K562 (cell line): ENCODE data around the gene NPDC1. TPM values are rescaled to one million over a fixed set of nuclear protein-coding genes. Genes with fewer than 3 reads are reported as not detected.

Source experiments
- ARNT ChIP-seq, 2 experiments: fragments of 450-650 bp; IDR thresholded peaks; 2 replicates each; pipeline ENCODE4 v1.6.1; 2016; ENCODE audit warnings: mild to moderate bottlenecking in 1 of 2
- BHLHE40 ChIP-seq: IDR thresholded peaks from 2 replicates; pipeline ENCODE4 v1.6.1; 2011; ENCODE audit warnings: low read length, improper control_type of control experiment
- IFI16 ChIP-seq: fragments of 250-450 bp; sonication (Bioruptor Pico); IDR thresholded peaks from 2 replicates; pipeline ENCODE4 v2.1.2; 2022; ENCODE audit warnings: mild to moderate bottlenecking, inconsistent platforms
- ILF3 ChIP-seq: fragments of 450-650 bp; IDR thresholded peaks from 2 replicates; pipeline ENCODE4 v1.6.1; 2018; ENCODE audit warnings: antibody characterized with exemption, mild to moderate bottlenecking, moderate library complexity, borderline replicate concordance
- MITF ChIP-seq: IDR thresholded peaks from 2 replicates; pipeline ENCODE4 v1.6.1; 2014; ENCODE audit warnings: antibody characterized with exemption
- MLLT1 ChIP-seq, 2 experiments: fragments of 450-650 bp; IDR thresholded peaks; 2 replicates each; pipeline ENCODE4 v1.6.1; 2016
- NFIC ChIP-seq: fragments of 450-650 bp; IDR thresholded peaks from 2 replicates; pipeline ENCODE4 v1.6.1; 2017; ENCODE audit warnings: mild to moderate bottlenecking, inconsistent platforms
- PBX2 ChIP-seq, 2 experiments: IDR thresholded peaks in 1 of 2; conservative IDR thresholded peaks in 1 of 2; 2 replicates each; pipeline ENCODE4 v1.6.1; 2016; ENCODE audit warnings: low read depth in 2 of 2, mild to moderate bottlenecking in 1 of 2, missing compliant biosample characterization in 1 of 2, missing genetic modification characterization in 1 of 2, moderate library complexity in 1 of 2
- RBM17 ChIP-seq: fragments of 200-400 bp; formaldehyde crosslinking; IDR thresholded peaks from 2 replicates; pipeline ENCODE4 v1.6.1; 2017; ENCODE audit warnings: low read depth, mild to moderate bottlenecking, low read length, borderline replicate concordance
- REST ChIP-seq, 2 experiments: fragments of 450-650 bp; formaldehyde crosslinking in 1 of 2; IDR thresholded peaks; 2 replicates each; pipeline versions ENCODE4 v1.4.0 to v1.6.1; 2014 to 2020; ENCODE audit warnings: mild to moderate bottlenecking in 2 of 2, borderline replicate concordance in 1 of 2, low read depth in 1 of 2
- ZNF347 ChIP-seq: fragments of 450-650 bp; formaldehyde crosslinking; IDR thresholded peaks from 2 replicates; pipeline ENCODE4 v1.4.0; 2020; ENCODE audit warnings: low read depth, mild to moderate bottlenecking, moderate library complexity
- ZNF589 ChIP-seq: fragments of 200-800 bp; sonication (Bioruptor generic); IDR thresholded peaks from 2 replicates; pipeline ENCODE4 v1.6.1; 2016; ENCODE audit warnings: low read depth, missing genetic modification characterization, missing compliant biosample characterization
- ZNF668 ChIP-seq: fragments of 250-450 bp; sonication (Bioruptor Pico); IDR thresholded peaks from 2 replicates; pipeline ENCODE4 v1.8.0; 2022; ENCODE audit warnings: mild to moderate bottlenecking, inconsistent platforms
- polyA plus RNA-seq, 8 experiments: library from polyadenylated mRNA; depleted of rRNA in 4 of 8; stranded (reverse) in 5 of 8; unstranded in 3 of 8; fragments of >200 nt; fragmentation: Nextera tagmentation in 2 of 8; fragmentation: Illumina TruSeq in 1 of 8; extraction: Ambion mirVana in 2 of 8; extraction: Trizol in 1 of 8; gene quantifications; 2 replicates each; pipeline versions ENCODE4 v1.2.1 to v1.2.3, GENCODE V29; 2011 to 2014; ENCODE audit warnings: inconsistent platforms in 1 of 8, missing spikeins in 1 of 8
- total RNA-seq, 7 experiments: library from RNA; depleted of rRNA in 6 of 7; stranded (reverse); fragments of >200 nt in 6 of 7; fragmentation: Illumina TruSeq in 2 of 7; extraction: Trizol in 2 of 7; gene quantifications; 2 replicates each; pipeline versions ENCODE4 v1.2.1 to v1.2.3, GENCODE V29; 2011 to 2021; ENCODE audit warnings: low replicate concordance in 1 of 7

Gene NPDC1
- total and polyA plus RNA-seq, 9 of the 15 experiments (the other 6 are each of a cell fraction or from before 2014, with no cell fraction given): 0.06 to 2.1 (median 0.53) TPM; not detected in 3

GRCh38 chr9:137021979-137022661, 23.9 kb downstream of the NPDC1 start (continued):
- TF ChIP-seq MLLT1 (IDR thresholded peaks at IDR 0.05) (no peak), ILF3 (no peak), REST (IDR thresholded peaks at IDR 0.05; ENCODE audit: borderline replicate concordance) (peak; percentile 58; the same call in 1 of the 2 replicates), REST (CRISPR knock-in tag; IDR thresholded peaks at IDR 0.05; ENCODE audit: low read depth) (no peak), ZNF668 (CRISPR knock-in tag) (no peak), ZNF589 (CRISPR knock-in tag) (no peak), ZNF347 (CRISPR knock-in tag) (no peak), BHLHE40 (no peak), RBM17 (no peak), NFIC (0 out of 2 replicates have a peak, but pooled peaks have one; percentile 15), IFI16 (no peak), ARNT (IDR thresholded peaks at IDR 0.05) (no peak), MITF (no peak), PBX2 (CRISPR knock-in tag; IDR thresholded peaks at IDR 0.05; ENCODE audit: low read depth) (no peak), PBX2 (tag; conservative IDR thresholded peaks at IDR 0.05; ENCODE audit: low read depth) (no peak)
